Measurements from ENCODE around the gene FRMD4A.
"Not testable (repeated sequence)": the region's sequence is repeated elsewhere in the genome, so short reads cannot be mapped to it uniquely, and the experiment has no call there.

DNA sequence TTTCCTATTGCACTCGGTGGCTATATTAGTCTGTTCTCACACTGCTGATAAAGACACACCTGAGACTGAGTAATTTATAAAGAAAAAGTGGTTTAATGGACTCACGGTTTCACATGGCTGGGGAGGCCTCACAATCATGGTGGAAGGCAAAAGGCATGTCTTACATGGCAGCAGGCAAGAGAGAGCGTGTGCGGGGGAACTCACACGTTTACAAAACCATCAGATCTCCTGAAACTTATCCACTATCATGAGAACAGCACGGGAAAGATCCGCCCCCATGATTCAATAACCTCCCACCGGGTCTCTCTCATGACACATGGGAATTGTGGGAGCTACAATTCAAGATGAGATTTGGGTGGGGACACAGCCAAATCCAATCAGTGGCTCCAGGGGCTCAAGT, 376.5 kb downstream of the FRMD4A start:
- TF ChIP-seq, protein P1, sequence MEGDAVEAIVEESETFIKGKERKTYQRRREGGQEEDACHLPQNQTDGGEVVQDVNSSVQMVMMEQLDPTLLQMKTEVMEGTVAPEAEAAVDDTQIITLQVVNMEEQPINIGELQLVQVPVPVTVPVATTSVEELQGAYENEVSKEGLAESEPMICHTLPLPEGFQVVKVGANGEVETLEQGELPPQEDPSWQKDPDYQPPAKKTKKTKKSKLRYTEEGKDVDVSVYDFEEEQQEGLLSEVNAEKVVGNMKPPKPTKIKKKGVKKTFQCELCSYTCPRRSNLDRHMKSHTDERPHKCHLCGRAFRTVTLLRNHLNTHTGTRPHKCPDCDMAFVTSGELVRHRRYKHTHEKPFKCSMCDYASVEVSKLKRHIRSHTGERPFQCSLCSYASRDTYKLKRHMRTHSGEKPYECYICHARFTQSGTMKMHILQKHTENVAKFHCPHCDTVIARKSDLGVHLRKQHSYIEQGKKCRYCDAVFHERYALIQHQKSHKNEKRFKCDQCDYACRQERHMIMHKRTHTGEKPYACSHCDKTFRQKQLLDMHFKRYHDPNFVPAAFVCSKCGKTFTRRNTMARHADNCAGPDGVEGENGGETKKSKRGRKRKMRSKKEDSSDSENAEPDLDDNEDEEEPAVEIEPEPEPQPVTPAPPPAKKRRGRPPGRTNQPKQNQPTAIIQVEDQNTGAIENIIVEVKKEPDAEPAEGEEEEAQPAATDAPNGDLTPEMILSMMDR (IDR thresholded peaks at IDR 0.05) = not testable (repeated sequence)
- not testable (repeated sequence) for TF ChIP-seq POLR2AphosphoS5, POLR2A, EP300 (IDR thresholded peaks at IDR 0.05)
